ENCODE data around the gene COL8A2. TPM values are rescaled to one million over a fixed set of nuclear protein-coding genes. Genes with fewer than 3 reads are reported as not detected.
A peak's percentile ranks its signal among the peaks of the same experiment; 100 is the strongest.

COL8A2 gene
- polyA plus RNA-seq, 1 donor from 2014 or later, result not detected

DNA sequence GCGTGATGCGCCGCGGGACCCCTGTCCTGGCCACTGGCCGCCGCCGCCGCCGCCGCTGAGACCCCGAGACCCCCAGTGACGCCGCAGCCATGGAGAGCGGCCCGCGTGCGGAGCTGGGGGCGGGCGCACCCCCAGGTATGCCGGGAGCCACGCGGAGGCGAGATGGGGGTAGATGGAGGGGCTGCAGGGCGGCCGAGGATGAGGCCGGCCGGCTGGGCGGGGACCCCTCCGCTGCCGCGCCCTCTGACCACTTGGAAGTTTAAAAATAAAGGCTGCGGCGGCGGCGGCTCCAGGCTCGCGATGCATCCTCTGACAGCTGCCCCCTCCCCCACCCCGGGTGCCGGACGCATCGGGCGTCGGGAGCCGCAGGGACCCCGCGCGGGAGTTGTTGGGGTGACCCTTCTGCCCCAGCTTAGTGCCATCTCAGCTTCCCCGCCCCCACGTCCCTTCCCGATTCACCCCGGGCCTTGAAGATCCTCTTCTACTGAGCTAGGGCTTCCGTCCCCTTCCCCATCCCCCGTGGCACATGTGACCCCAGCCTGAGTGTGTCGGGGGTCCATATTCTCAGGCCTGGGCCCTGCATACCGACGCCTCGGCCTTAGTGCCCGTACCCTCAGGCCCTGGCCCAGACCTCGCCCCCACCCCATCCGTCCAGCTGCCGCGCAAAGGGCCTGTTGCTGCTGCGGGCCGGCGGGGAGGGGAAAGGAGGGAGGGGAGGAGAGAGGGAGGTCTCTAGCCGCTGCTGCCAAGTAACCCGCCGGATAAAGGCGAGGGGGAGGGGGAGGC, 31.5 kb upstream of the COL8A2 start:
- no peaks in the 10 kb centered on the region for H3K36me3 ChIP-seq (ENCODE audit: insufficient read depth, low read length)
- H3K4me3 ChIP-seq (ENCODE audit: low read length), result peak overlapping the region; percentile 95
- H3K9ac ChIP-seq (ENCODE audit: low read length), result peak overlapping the region; percentile 98
- H2AFZ ChIP-seq (ENCODE audit: low read depth, low read length), result peak overlapping the region; percentile 57
- H3K27ac ChIP-seq (ENCODE audit: low read length), result peak overlapping the region; percentile 99
- H4K20me1 ChIP-seq (ENCODE audit: insufficient read depth), result peaks cover 25% of the 10 kb centered on the region
- H3K9me3 ChIP-seq (ENCODE audit: low read length), result no peaks in the 10 kb centered on the region
- TF ChIP-seq EZH2 (IDR thresholded peaks at IDR 0.05; ENCODE audit: borderline replicate concordance, insufficient read depth, low read length, poor library complexity, severe bottlenecking) (no peak), TAF1 (IDR thresholded peaks at IDR 0.05; ENCODE audit: low read depth) (peak; percentile 60), POLR2AphosphoS5 (IDR thresholded peaks at IDR 0.05) (peak; percentile 63), SMC3 (conservative IDR thresholded peaks at IDR 0.05; ENCODE audit: poor library complexity) (no peak), REST (IDR thresholded peaks at IDR 0.05; ENCODE audit: borderline replicate concordance) (no peak), MXI1 (conservative IDR thresholded peaks at IDR 0.05; ENCODE audit: poor library complexity, severe bottlenecking) (peak; percentile 68), RAD21 (conservative IDR thresholded peaks at IDR 0.05) (no peak), EP300 (conservative IDR thresholded peaks at IDR 0.05; ENCODE audit: poor library complexity, severe bottlenecking) (peak; percentile 9)
- H3F3A ChIP-seq (ENCODE audit: insufficient read depth, low read length, poor library complexity, severe bottlenecking), result no peaks in the 10 kb centered on the region
- H3K4me2 ChIP-seq (ENCODE audit: low read length), result peak overlapping the region; percentile 30
- no peaks in the 10 kb centered on the region for H3K27me3 ChIP-seq (ENCODE audit: insufficient read depth, low read depth, low read length)
- H3K79me2 ChIP-seq (replicated peaks; ENCODE audit: insufficient read depth, low read length), result peaks cover 69% of the 10 kb centered on the region
- no peaks in the 10 kb centered on the region for H3K9me2 ChIP-seq (ENCODE audit: insufficient read depth, low read length)

- Histone ChIP-seq H3K4me3 (ENCODE audit: low read length) (peak within 1 kb of the TSS; percentile 95), H3K9ac (ENCODE audit: low read length) (peak within 1 kb of the TSS; percentile 98), H3K9me2 (ENCODE audit: insufficient read depth, low read length) (no peaks in the 10 kb centered on the region), H3K27ac (ENCODE audit: low read length) (peak within 1 kb of the TSS; percentile 99), H2AFZ (ENCODE audit: low read depth, low read length) (peak within 1 kb of the TSS; percentile 69), H3K36me3 (ENCODE audit: insufficient read depth, low read length) (no peaks in the 10 kb centered on the region), H3K4me2 (ENCODE audit: low read length) (peak within 1 kb of the TSS; percentile 94), H3K27me3 (ENCODE audit: insufficient read depth, low read depth, low read length) (no peaks in the 10 kb centered on the region), H3K79me2 (replicated peaks; ENCODE audit: insufficient read depth, low read length) (peaks cover 61% of the 10 kb centered on the region), H3K9me3 (ENCODE audit: low read length) (no peaks in the 10 kb centered on the region), H4K20me1 (ENCODE audit: insufficient read depth) (peaks cover 17% of the 10 kb centered on the region), H3F3A (ENCODE audit: insufficient read depth, low read length, poor library complexity, severe bottlenecking) (no peaks in the 10 kb centered on the region)
- TF ChIP-seq EP300 (conservative IDR thresholded peaks at IDR 0.05; ENCODE audit: poor library complexity, severe bottlenecking) (peak; percentile 27), TAF1 (IDR thresholded peaks at IDR 0.05; ENCODE audit: low read depth) (peak; percentile 56), EZH2 (IDR thresholded peaks at IDR 0.05; ENCODE audit: borderline replicate concordance, insufficient read depth, low read length, poor library complexity, severe bottlenecking) (no peak), POLR2AphosphoS5 (IDR thresholded peaks at IDR 0.05) (peak; percentile 86), REST (IDR thresholded peaks at IDR 0.05; ENCODE audit: borderline replicate concordance) (peak; percentile 13)
- TF ChIP-seq, protein P1, sequence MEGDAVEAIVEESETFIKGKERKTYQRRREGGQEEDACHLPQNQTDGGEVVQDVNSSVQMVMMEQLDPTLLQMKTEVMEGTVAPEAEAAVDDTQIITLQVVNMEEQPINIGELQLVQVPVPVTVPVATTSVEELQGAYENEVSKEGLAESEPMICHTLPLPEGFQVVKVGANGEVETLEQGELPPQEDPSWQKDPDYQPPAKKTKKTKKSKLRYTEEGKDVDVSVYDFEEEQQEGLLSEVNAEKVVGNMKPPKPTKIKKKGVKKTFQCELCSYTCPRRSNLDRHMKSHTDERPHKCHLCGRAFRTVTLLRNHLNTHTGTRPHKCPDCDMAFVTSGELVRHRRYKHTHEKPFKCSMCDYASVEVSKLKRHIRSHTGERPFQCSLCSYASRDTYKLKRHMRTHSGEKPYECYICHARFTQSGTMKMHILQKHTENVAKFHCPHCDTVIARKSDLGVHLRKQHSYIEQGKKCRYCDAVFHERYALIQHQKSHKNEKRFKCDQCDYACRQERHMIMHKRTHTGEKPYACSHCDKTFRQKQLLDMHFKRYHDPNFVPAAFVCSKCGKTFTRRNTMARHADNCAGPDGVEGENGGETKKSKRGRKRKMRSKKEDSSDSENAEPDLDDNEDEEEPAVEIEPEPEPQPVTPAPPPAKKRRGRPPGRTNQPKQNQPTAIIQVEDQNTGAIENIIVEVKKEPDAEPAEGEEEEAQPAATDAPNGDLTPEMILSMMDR (IDR thresholded peaks at IDR 0.05; ENCODE audit: poor library complexity, severe bottlenecking), result no peak
Observed at GRCh38 chr1:36155408-36156328, 30.6 kb upstream of the COL8A2 start, which contains the start of gene MAP7D1. Gene MAP7D1 (plus strand): TSS chr1:36156160. CDS start chr1:36156418, 258 bp downstream.

Data from neural cell (in vitro differentiated cells).